ENCODE measurements around the gene RUSF1. TPM values are rescaled to one million over a fixed set of nuclear protein-coding genes. Genes with fewer than 3 reads are reported as not detected.
A peak's percentile ranks its signal among the peaks of the same experiment; 100 is the strongest.

Gene RUSF1
- total RNA-seq, 1 donor: 48.5 TPM

GRCh38 chr16:31537362-31538242 is 29.4 kb upstream of the RUSF1 start:
- H3K27ac ChIP-seq (ENCODE audit: low read depth, low read length): no peak overlapping the region
- H4K20me1 ChIP-seq (ENCODE audit: insufficient read depth, low read length): no peaks in the 10 kb centered on the region
- peak overlapping the region; percentile 39 for H3K4me2 ChIP-seq (ENCODE audit: insufficient read depth, low read length)
- no peak overlapping the region for H3K4me3 ChIP-seq (ENCODE audit: insufficient read depth, low read length)
- TF ChIP-seq CTCF (IDR thresholded peaks at IDR 0.05; ENCODE audit: extremely low read depth, low read depth, low read length): no peak
- H3K27me3 ChIP-seq (ENCODE audit: insufficient read depth, low read length): peaks cover 5% of the 10 kb centered on the region
- no peaks in the 10 kb centered on the region for H3K36me3 ChIP-seq (ENCODE audit: insufficient read depth, low read length)
- H3K9me3 ChIP-seq (ENCODE audit: low read depth, low read length): no peaks in the 10 kb centered on the region
- no peaks in the 10 kb centered on the region for H3K79me2 ChIP-seq (ENCODE audit: insufficient read depth, low read length)
- H3K4me1 ChIP-seq (ENCODE audit: insufficient read depth, low read length): no peaks in the 10 kb centered on the region
- DNase-seq (ENCODE audit: insufficient read length, low spot score, missing footprints): peak; percentile 54
- H2AFZ ChIP-seq (ENCODE audit: low read length): no peak overlapping the region

- no peaks in the 10 kb centered on the region for H3K9me3 ChIP-seq (ENCODE audit: low read depth, low read length)
- no peaks in the 10 kb centered on the region for H4K20me1 ChIP-seq (ENCODE audit: insufficient read depth, low read length)
- no peaks in the 10 kb centered on the region for H3K4me1 ChIP-seq (ENCODE audit: insufficient read depth, low read length)
- H3K4me3 ChIP-seq (ENCODE audit: insufficient read depth, low read length): no peak overlapping the region
- H3K36me3 ChIP-seq (ENCODE audit: insufficient read depth, low read length): no peaks in the 10 kb centered on the region
- H2AFZ ChIP-seq (ENCODE audit: low read length): no peak overlapping the region
- TF ChIP-seq CTCF (IDR thresholded peaks at IDR 0.05; ENCODE audit: extremely low read depth, low read depth, low read length): no peak
- peak; percentile 58 for DNase-seq (ENCODE audit: insufficient read length, low spot score, missing footprints)
- H3K27me3 ChIP-seq (ENCODE audit: insufficient read depth, low read length): peaks cover 5% of the 10 kb centered on the region
- no peaks in the 10 kb centered on the region for H3K79me2 ChIP-seq (ENCODE audit: insufficient read depth, low read length)
- peak overlapping the region; percentile 39 for H3K4me2 ChIP-seq (ENCODE audit: insufficient read depth, low read length)
- no peak overlapping the region for H3K27ac ChIP-seq (ENCODE audit: low read depth, low read length)
Observed at GRCh38 chr16:31536804-31537361, 28.7 kb upstream of the RUSF1 start.

GRCh38 chr16:31535737-31536136 is 27.5 kb upstream of the RUSF1 start:
- Histone ChIP-seq H3K27me3 (ENCODE audit: insufficient read depth, low read length) (peaks cover 5% of the 10 kb centered on the region), H3K36me3 (ENCODE audit: insufficient read depth, low read length) (no peaks in the 10 kb centered on the region), H3K27ac (ENCODE audit: low read depth, low read length) (no peak overlapping the region), H3K4me2 (ENCODE audit: insufficient read depth, low read length) (no peak overlapping the region), H3K4me3 (ENCODE audit: insufficient read depth, low read length) (no peak overlapping the region), H2AFZ (ENCODE audit: low read length) (no peak overlapping the region), H3K4me1 (ENCODE audit: insufficient read depth, low read length) (no peaks in the 10 kb centered on the region), H4K20me1 (ENCODE audit: insufficient read depth, low read length) (no peaks in the 10 kb centered on the region), H3K9me3 (ENCODE audit: low read depth, low read length) (no peaks in the 10 kb centered on the region), H3K79me2 (ENCODE audit: insufficient read depth, low read length) (no peaks in the 10 kb centered on the region)
- no peak for TF ChIP-seq CTCF (IDR thresholded peaks at IDR 0.05; ENCODE audit: extremely low read depth, low read depth, low read length)
- DNase-seq (ENCODE audit: insufficient read length, low spot score, missing footprints): no peak

- TF ChIP-seq CTCF (IDR thresholded peaks at IDR 0.05; ENCODE audit: extremely low read depth, low read depth, low read length): no peak
- Histone ChIP-seq H3K4me3 (ENCODE audit: insufficient read depth, low read length) (no peak overlapping the region), H3K79me2 (ENCODE audit: insufficient read depth, low read length) (no peaks in the 10 kb centered on the region), H3K36me3 (ENCODE audit: insufficient read depth, low read length) (no peaks in the 10 kb centered on the region), H2AFZ (ENCODE audit: low read length) (no peak overlapping the region), H3K4me2 (ENCODE audit: insufficient read depth, low read length) (no peak overlapping the region), H3K27me3 (ENCODE audit: insufficient read depth, low read length) (peaks cover 31% of the 10 kb centered on the region), H4K20me1 (ENCODE audit: insufficient read depth, low read length) (no peaks in the 10 kb centered on the region), H3K4me1 (ENCODE audit: insufficient read depth, low read length) (no peaks in the 10 kb centered on the region), H3K27ac (ENCODE audit: low read depth, low read length) (no peak overlapping the region), H3K9me3 (ENCODE audit: low read depth, low read length) (no peaks in the 10 kb centered on the region)
- DNase-seq (ENCODE audit: insufficient read length, low spot score, missing footprints): no peak
Observed at GRCh38 chr16:31532896-31533295, 24.7 kb upstream of the RUSF1 start.
